NCI-H2029 (cell line): ENCODE results near the gene C17orf100.
A peak's percentile ranks its signal among the peaks of the same experiment; 100 is the strongest.

ENCODE experiments used
- DNase-seq: peaks from one replicate; lab custom pipeline; 2025; lab: John Stamatoyannopoulos, UW

Gene C17orf100

GRCh38 chr17:6669479-6670212 lies 18.1 kb downstream of the C17orf100 start:
- no peak for DNase-seq

- no peak for DNase-seq
Observed at GRCh38 chr17:6670571-6670970, 19.0 kb downstream of the C17orf100 start.

GRCh38 chr17:6670999-6671398 lies 19.4 kb downstream of the C17orf100 start:
- no peak for DNase-seq

- no peak for DNase-seq
Observed at GRCh38 chr17:6671431-6671830, 19.9 kb downstream of the C17orf100 start.

GRCh38 chr17:6674586-6674985 lies 23.0 kb downstream of the C17orf100 start:
- DNase-seq, result no peak

- no peak for DNase-seq
Observed at GRCh38 chr17:6675201-6675825, 23.8 kb downstream of the C17orf100 start.

GRCh38 chr17:6676802-6677157 lies 25.2 kb downstream of the C17orf100 start:
- no peak for DNase-seq

GRCh38 chr17:6677158-6677831 lies 25.7 kb downstream of the C17orf100 start:
- no peak for DNase-seq

- DNase-seq, result no peak
Observed at GRCh38 chr17:6677946-6678345, 26.4 kb downstream of the C17orf100 start.

- DNase-seq, result no peak
Observed at GRCh38 chr17:6679241-6679640, 27.7 kb downstream of the C17orf100 start.

GRCh38 chr17:6681176-6681575 lies 29.6 kb downstream of the C17orf100 start:
- DNase-seq, result no peak

GRCh38 chr17:6681671-6682070 lies 30.1 kb downstream of the C17orf100 start:
- DNase-seq, result no peak

GRCh38 chr17:6682339-6682738 lies 30.8 kb downstream of the C17orf100 start:
- no peak for DNase-seq

- no peak for DNase-seq
Observed at GRCh38 chr17:6683081-6683684, 31.6 kb downstream of the C17orf100 start.

GRCh38 chr17:6683730-6684459 lies 32.3 kb downstream of the C17orf100 start:
- no peak for DNase-seq

GRCh38 chr17:6684460-6684783 lies 32.9 kb downstream of the C17orf100 start:
- DNase-seq, result no peak

GRCh38 chr17:6684881-6685767 lies 33.6 kb downstream of the C17orf100 start:
- DNase-seq, result no peak

- DNase-seq, result peak; percentile 5
Observed at GRCh38 chr17:6686026-6686425, 34.5 kb downstream of the C17orf100 start.

GRCh38 chr17:6688944-6689343 lies 37.4 kb downstream of the C17orf100 start:
- DNase-seq, result no peak

GRCh38 chr17:6690641-6691040 lies 39.1 kb downstream of the C17orf100 start:
- no peak for DNase-seq

GRCh38 chr17:6691546-6691945 lies 40.0 kb downstream of the C17orf100 start:
- DNase-seq, result no peak
